Endothelial cell of umbilical vein (primary cell): ENCODE measurements around the gene EPHA4. TPM values are rescaled to one million over a fixed set of nuclear protein-coding genes. Genes with fewer than 3 reads are reported as not detected.

Experiments
- BruUV-seq: library from RNA; stranded (reverse); fragments of 400-500 nt; replicated peaks from 2 replicates; lab custom pipeline; 2021; lab: Mats Ljungman, UMichigan
- CTCF ChIA-PET: fragments of 300-600, 350-600 bp; sonication (Branson Sonifier 250); formaldehyde crosslinking; loops from one replicate; lab custom pipeline; 2021; ENCODE audit warnings: antibody characterized with exemption, inconsistent platforms; lab: Charles Lee
- POLR2A ChIA-PET: fragments of 300-600, 350-600 bp; sonication (Branson Sonifier 250); formaldehyde crosslinking; loops from one replicate; lab custom pipeline; 2021; ENCODE audit warnings: antibody characterized with exemption, inconsistent platforms; lab: Charles Lee
- DNase-seq: peaks from one replicate; pipeline ENCODE4 v3.0.0-alpha.2; 2011; ENCODE audit warnings: low read depth, low spot score
- FAIRE-seq: peaks from 2 replicates; lab custom pipeline; 2011; peaks lifted over from hg19 to GRCh38; lab: Jason Lieb, UNC
- H2AFZ ChIP-seq: 2 replicates; pipeline ENCODE4 v1.6.0; 2012; ENCODE audit warnings: low read depth, low read length, control low read depth, inconsistent platforms
- H3K27ac ChIP-seq: 2 replicates; pipeline ENCODE4 v1.5.1; 2011; ENCODE audit warnings: low read depth, mild to moderate bottlenecking, control low read depth, low read length, moderate library complexity; ENCODE audit not compliant: insufficient read depth
- H3K27me3 ChIP-seq, 2 experiments: 2 replicates each; pipeline versions ENCODE4 v1.6.0 to v1.6.1; 2011; ENCODE audit warnings: low read length in 2 of 2, mixed read lengths in 1 of 2; ENCODE audit not compliant: control insufficient read depth in 2 of 2, insufficient read depth in 2 of 2
- H3K36me3 ChIP-seq, 2 experiments: 2 replicates in 1 of 2; 3 replicates in 1 of 2; pipeline ENCODE4 v1.5.1; 2011; ENCODE audit warnings: low read length in 2 of 2, mild to moderate bottlenecking in 1 of 2, moderate library complexity in 1 of 2; ENCODE audit not compliant: control insufficient read depth in 2 of 2, insufficient read depth in 2 of 2; ENCODE audit errors: extremely low read depth in 1 of 2
- H3K4me1 ChIP-seq: 3 replicates; pipeline ENCODE4 v1.5.1; 2011; ENCODE audit warnings: mild to moderate bottlenecking, low read length; ENCODE audit not compliant: control insufficient read depth, insufficient read depth; ENCODE audit errors: extremely low read depth
- H3K4me2 ChIP-seq: 2 replicates; pipeline ENCODE4 v1.6.1; 2011; ENCODE audit warnings: low read length, control low read depth, mixed read lengths; ENCODE audit not compliant: insufficient read depth
- H3K4me3 ChIP-seq, 3 experiments: fragments of 200-600 bp in 1 of 3; sonication (generic), shearing (Covaris generic) in 1 of 3; replicated peaks in 1 of 3; 2 replicates each; pipeline ENCODE4 v1.5.1; 2011 to 2016; ENCODE audit warnings: control low read depth in 3 of 3, low read length in 3 of 3, mild to moderate bottlenecking in 2 of 3, inconsistent platforms in 1 of 3, low read depth in 1 of 3, moderate library complexity in 1 of 3; ENCODE audit not compliant: insufficient read depth in 1 of 3
- H3K79me2 ChIP-seq: 2 replicates; pipeline ENCODE4 v1.6.0; 2012; ENCODE audit warnings: low read length, inconsistent platforms; ENCODE audit not compliant: control insufficient read depth, insufficient read depth
- H3K9ac ChIP-seq: replicated peaks from 2 replicates; pipeline ENCODE3; 2011; ENCODE audit warnings: low read length, control low read depth; ENCODE audit not compliant: insufficient read depth; ENCODE audit errors: extremely low read depth
- H3K9me1 ChIP-seq: replicated peaks from 3 replicates; pipeline ENCODE4 v1.6.0; 2011; ENCODE audit warnings: mild to moderate bottlenecking, low read length; ENCODE audit not compliant: control insufficient read depth, insufficient read depth; ENCODE audit errors: extremely low read depth
- H3K9me3 ChIP-seq: replicated peaks from 2 replicates; pipeline ENCODE4 v1.5.1; 2012; ENCODE audit warnings: low read length, inconsistent platforms; ENCODE audit not compliant: control insufficient read depth, insufficient read depth
- H4K20me1 ChIP-seq: replicated peaks from 2 replicates; pipeline ENCODE3; 2011; ENCODE audit warnings: mild to moderate bottlenecking, low read length; ENCODE audit not compliant: control insufficient read depth, insufficient read depth; ENCODE audit errors: extremely low read depth
- CTCF ChIP-seq, 2 donors: IDR thresholded peaks; 1 replicate in 1 of 2; 2 replicates in 1 of 2; pipeline ENCODE4 v1.5.1; 2011; ENCODE audit warnings: low read length in 2 of 2, mild to moderate bottlenecking in 2 of 2, moderate library complexity in 2 of 2, control low read depth in 1 of 2, inconsistent platforms in 1 of 2, low read depth in 1 of 2; ENCODE audit not compliant: insufficient read depth in 1 of 2; ENCODE audit errors: extremely low read depth in 1 of 2
- EZH2 ChIP-seq: IDR thresholded peaks from 2 replicates; pipeline ENCODE4 v1.6.1; 2012; ENCODE audit warnings: borderline replicate concordance, low read depth, mild to moderate bottlenecking, moderate library complexity, low read length, inconsistent platforms; ENCODE audit not compliant: severe bottlenecking
- FOS ChIP-seq: IDR thresholded peaks from 2 replicates; pipeline ENCODE4 v1.6.1; 2011; ENCODE audit warnings: mild to moderate bottlenecking, low read length, moderate library complexity, borderline replicate concordance; ENCODE audit not compliant: insufficient read depth
- GATA2 ChIP-seq: IDR thresholded peaks from 2 replicates; pipeline ENCODE4 v1.7.0; 2011; ENCODE audit warnings: low read depth, mild to moderate bottlenecking, moderate library complexity, mixed read lengths, low read length; ENCODE audit not compliant: insufficient read length, insufficient read depth
- JUN ChIP-seq: IDR thresholded peaks from 2 replicates; pipeline ENCODE4 v1.6.1; 2011; ENCODE audit warnings: borderline replicate concordance, low read depth; ENCODE audit not compliant: insufficient read length, insufficient read depth
- MYC ChIP-seq: IDR thresholded peaks from one replicate; pipeline ENCODE4 v1.6.1; 2011; ENCODE audit warnings: mild to moderate bottlenecking, low read depth, low read length
- POLR2A ChIP-seq: IDR thresholded peaks from 2 replicates; pipeline ENCODE4 v1.6.1; 2012; ENCODE audit warnings: low read depth, mild to moderate bottlenecking, control low read depth, low read length
- POLR2AphosphoS5 ChIP-seq: IDR thresholded peaks from 2 replicates; pipeline ENCODE4 v1.6.1; 2012; ENCODE audit warnings: low read depth, mild to moderate bottlenecking, control low read depth, low read length, moderate library complexity; ENCODE audit not compliant: insufficient read depth
- dilution Hi-C: fragments of 300-500 bp; cut with MboI; formaldehyde crosslinking; loops from one replicate; pipeline ENCODE4 v1.15.0; 2019; ENCODE audit warnings: low sequenced_read_pairs; ENCODE audit not compliant: extremely low pct_ligation_motif_present
- intact Hi-C: fragments of 100-400 bp; cut with micrococcal nuclease; formaldehyde crosslinking; loops from one replicate; pipeline ENCODE4 v1.10.0; 2022
- polyA plus RNA-seq, 4 experiments: library from polyadenylated mRNA; depleted of rRNA in 3 of 4; stranded (reverse) in 3 of 4; unstranded in 1 of 4; fragments of >200 nt; gene quantifications; 2 replicates each; pipeline versions ENCODE4 v1.2.1 to v1.2.3, GENCODE V29; 2011 to 2012; ENCODE audit warnings: missing spikeins in 1 of 4
- total RNA-seq: library from RNA; stranded (reverse); gene quantifications from 2 replicates; pipeline ENCODE4 v1.2.3, GENCODE V29; 2021
- TF ChIP-seq, protein P1 (sequence below): IDR thresholded peaks from 2 replicates; pipeline ENCODE4 v1.6.1; 2011; ENCODE audit not compliant: insufficient read depth, insufficient read length

Gene EPHA4
- total and polyA plus RNA-seq, 2 donors (not counting 3 experiments of a cell fraction or from before 2014, with no cell fraction given): 11.9 to 19.8 TPM

DNA sequence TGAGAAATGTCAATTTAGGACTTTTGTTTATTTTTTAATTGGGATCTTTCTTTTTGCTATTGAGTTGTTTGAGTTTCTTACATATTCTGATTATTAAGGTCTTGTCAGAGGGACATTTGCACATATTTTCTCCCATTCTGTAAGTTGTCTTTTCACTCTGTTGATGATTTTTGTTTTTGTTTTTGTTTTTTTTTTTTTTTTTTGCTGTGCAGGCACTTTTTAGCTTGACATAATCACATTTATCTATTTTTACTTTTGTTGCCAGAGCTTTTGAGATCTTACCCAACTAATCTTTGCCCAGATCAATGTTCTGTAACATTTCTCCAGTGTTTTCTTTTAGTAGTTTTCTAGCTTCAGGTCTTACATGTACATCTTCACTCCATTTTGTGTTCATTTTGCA lies 166.6 kb downstream of the EPHA4 start:
- DNase-seq: no peak
- intact Hi-C loops (no loop called here), dilution Hi-C loops (no loop called here)

More for the DNA sequence above, 166.6 kb downstream of the EPHA4 start:
- no peaks in the 10 kb centered on the region for H3K79me2 ChIP-seq
- H3K4me1 ChIP-seq: no peaks in the 10 kb centered on the region
- no peak overlapping the region for H3K9ac ChIP-seq
- H3K9me1 ChIP-seq: no peaks in the 10 kb centered on the region
- H2AFZ ChIP-seq: no peak overlapping the region
- FAIRE-seq: no peak
- BruUV-seq: no TSS peak
- no peaks in the 10 kb centered on the region for H3K36me3 ChIP-seq
- ChIA-PET CTCF (interaction anchor here (0.7 kb wide), 1 partner anchor 317 kb away, joined by 3 read pairs; no protein-coding TSS in a partner anchor), POLR2A (no interaction called here)
- no peaks in the 10 kb centered on the region for H3K9me3 ChIP-seq
- H3K4me3 ChIP-seq: no peak overlapping the region
- no peak overlapping the region for H3K27ac ChIP-seq
- no peaks in the 10 kb centered on the region for H4K20me1 ChIP-seq
- no peaks in the 10 kb centered on the region for H3K27me3 ChIP-seq
- no peak for TF ChIP-seq CTCF (IDR thresholded peaks at IDR 0.05; ENCODE audit: extremely low read depth in 1 of 2, insufficient read depth in 1 of 2, low read depth in 1 of 2, low read length in 2 of 2)
- TF ChIP-seq, protein P1, sequence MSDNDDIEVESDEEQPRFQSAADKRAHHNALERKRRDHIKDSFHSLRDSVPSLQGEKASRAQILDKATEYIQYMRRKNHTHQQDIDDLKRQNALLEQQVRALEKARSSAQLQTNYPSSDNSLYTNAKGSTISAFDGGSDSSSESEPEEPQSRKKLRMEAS: no peak
- TF ChIP-seq MYC: no peak
- TF ChIP-seq FOS: no peak
- no peak for TF ChIP-seq EZH2
- no peak for TF ChIP-seq POLR2A
- TF ChIP-seq GATA2: no peak
- no peak for TF ChIP-seq POLR2AphosphoS5
- TF ChIP-seq JUN: no peak
- H3K4me2 ChIP-seq: no peak overlapping the region
